Measurements from ENCODE around the gene PKNOX2. TPM values are rescaled to one million over a fixed set of nuclear protein-coding genes. Genes with fewer than 3 reads are reported as not detected.

PKNOX2 gene
- total and polyA plus RNA-seq, 9 donors, result 10.6 to 42.3 (median 30.0) TPM

GRCh38 chr11:125292100-125292499 lies 127.5 kb downstream of the PKNOX2 start:
- Histone ChIP-seq H3K4me1 (ENCODE audit: insufficient read depth) (peaks cover 10% of the 10 kb centered on the region), H3K36me3 (no peaks in the 10 kb centered on the region), H3K27ac (no peak overlapping the region), H3K27me3 (no peaks in the 10 kb centered on the region), H3K4me3 (no peak overlapping the region), H3K9me3 (no peaks in the 10 kb centered on the region)
- 87 to 94% (median 93%) methylated on average over 6 of the region's 6 CpGs for WGBS, 3 donors
- intact Hi-C loops (cut with DNase I), result no loop called here
- no peak for TF ChIP-seq POLR2A (IDR thresholded peaks at IDR 0.05)
- TF ChIP-seq CTCF (IDR thresholded peaks at IDR 0.05), result no peak
- no peak for DNase-seq

- H3K4me1 ChIP-seq (ENCODE audit: insufficient read depth), result peaks cover under 1% of the 10 kb centered on the region
- no peak overlapping the region for H3K27ac ChIP-seq
- DNase-seq, result no peak
- no peaks in the 10 kb centered on the region for H3K9me3 ChIP-seq
- TF ChIP-seq CTCF (IDR thresholded peaks at IDR 0.05), result no peak
- TF ChIP-seq EP300 (IDR thresholded peaks at IDR 0.05), result no peak
- TF ChIP-seq POLR2A (IDR thresholded peaks at IDR 0.05), result no peak
- H3K4me3 ChIP-seq, result no peak overlapping the region
- 92 to 94% (median 94%) methylated on average over 5 of the region's 5 CpGs for WGBS, 3 donors
- no peaks in the 10 kb centered on the region for H3K36me3 ChIP-seq
- intact Hi-C loops (cut with DNase I), result no loop called here
- H3K27me3 ChIP-seq, result no peaks in the 10 kb centered on the region
These were observed 129.0 kb downstream of the PKNOX2 start for GRCh38 chr11:125293596-125293995.

GRCh38 chr11:125295931-125296330 lies 131.4 kb downstream of the PKNOX2 start:
- Histone ChIP-seq H3K4me1 (ENCODE audit: insufficient read depth) (peaks cover 3% of the 10 kb centered on the region), H3K36me3 (no peaks in the 10 kb centered on the region), H3K27me3 (no peaks in the 10 kb centered on the region), H3K9me3 (no peaks in the 10 kb centered on the region), H3K27ac (no peak overlapping the region), H3K4me3 (no peak overlapping the region)
- no peak for TF ChIP-seq EP300 (IDR thresholded peaks at IDR 0.05)
- no peak for TF ChIP-seq POLR2A (IDR thresholded peaks at IDR 0.05)
- no peak for TF ChIP-seq CTCF (IDR thresholded peaks at IDR 0.05)
- intact Hi-C loops (cut with DNase I), result no loop called here
- 57 to 64% (median 58%) methylated on average over 6 of the region's 6 CpGs for WGBS, 3 donors
- DNase-seq, result no peak

- DNase-seq, result no peak
- intact Hi-C loops (cut with DNase I), result no loop called here
These were observed 132.9 kb downstream of the PKNOX2 start for GRCh38 chr11:125297346-125297915.

More at GRCh38 chr11:125297346-125297915, 132.9 kb downstream of the PKNOX2 start:
- Histone ChIP-seq H3K4me3 (no peak overlapping the region), H3K4me1 (ENCODE audit: insufficient read depth) (peaks cover 5% of the 10 kb centered on the region), H3K9me3 (no peaks in the 10 kb centered on the region), H3K27me3 (no peaks in the 10 kb centered on the region), H3K27ac (no peak overlapping the region), H3K36me3 (no peaks in the 10 kb centered on the region)
- WGBS, 3 donors, result 88 to 95% (median 95%) methylated on average over 7 of the region's 7 CpGs
- no peak for TF ChIP-seq POLR2A (IDR thresholded peaks at IDR 0.05)
- no peak for TF ChIP-seq EP300 (IDR thresholded peaks at IDR 0.05)
- TF ChIP-seq CTCF (IDR thresholded peaks at IDR 0.05), result no peak

All from ovary (tissue), 9 donors.